SJCRH30 (cell line): ENCODE measurements around the gene CLIC6. TPM values are rescaled to one million over a fixed set of nuclear protein-coding genes. Genes with fewer than 3 reads are reported as not detected.

Experiments
- total RNA-seq: library from RNA; depleted of rRNA; stranded (reverse); fragments of >200 nt; shearing (Covaris generic); gene quantifications from 2 replicates; pipeline ENCODE4 v1.2.3, GENCODE V29; 2014; rRNA removed

Gene CLIC6
- total RNA-seq, 1 experiment from 2014 or later: not detected

Other genes starting within 250 kb of the CLIC6 start
- not detected in 2 replicates for gene SMIM34, start 245.0 kb upstream of the CLIC6 start, total RNA-seq
- 0.06 and 0.13 TPM in 2 replicates for gene KCNE1, start 156.8 kb upstream of the CLIC6 start, total RNA-seq
- 23.6 and 28.3 TPM in 2 replicates for gene RCAN1, start 53.9 kb upstream of the CLIC6 start, total RNA-seq